Liver (tissue), 9 donors: ENCODE data around the gene EFCC1. TPM values are rescaled to one million over a fixed set of nuclear protein-coding genes. Genes with fewer than 3 reads are reported as not detected.
A peak's percentile ranks its signal among the peaks of the same experiment; 100 is the strongest.

Experiments
- DNase-seq: peaks from one replicate; pipeline ENCODE4 v3.0.0-alpha.2; 2017; ENCODE audit warnings: low spot score
- H3K27ac ChIP-seq, 2 donors: one replicate each; pipeline ENCODE4 v1.7.0; 2013; ENCODE audit warnings: inconsistent platforms in 2 of 2, low read length in 2 of 2, control low read depth in 1 of 2, low read depth in 1 of 2, mild to moderate bottlenecking in 1 of 2
- H3K27me3 ChIP-seq, 4 donors: one replicate each; pipeline versions ENCODE4 v1.6.1 to v1.7.0; 2013; ENCODE audit warnings: low read length in 3 of 4, inconsistent platforms in 1 of 4, mild to moderate bottlenecking in 1 of 4, moderate library complexity in 1 of 4; ENCODE audit not compliant: control insufficient read depth in 4 of 4, insufficient read depth in 4 of 4
- H3K36me3 ChIP-seq, 4 donors: one replicate each; pipeline versions ENCODE4 v1.6.1 to v1.7.0; 2013; ENCODE audit warnings: low read length in 3 of 4, mild to moderate bottlenecking in 3 of 4, low read depth in 1 of 4, moderate library complexity in 1 of 4; ENCODE audit not compliant: control insufficient read depth in 4 of 4, insufficient read depth in 3 of 4
- H3K4me1 ChIP-seq, 4 donors: one replicate each; pipeline versions ENCODE4 v1.6.1 to v1.7.0; 2013; ENCODE audit warnings: low read length in 3 of 4, mild to moderate bottlenecking in 3 of 4, moderate library complexity in 1 of 4; ENCODE audit not compliant: control insufficient read depth in 4 of 4, insufficient read depth in 4 of 4
- H3K4me3 ChIP-seq, 3 donors: one replicate each; pipeline versions ENCODE4 v1.6.1 to v1.7.0; 2013; ENCODE audit warnings: low read length in 3 of 3, control low read depth in 1 of 3, low read depth in 1 of 3, mild to moderate bottlenecking in 1 of 3
- H3K9ac ChIP-seq, 2 donors: one replicate each; pipeline ENCODE4 v1.7.0; 2013; ENCODE audit warnings: low read length in 2 of 2, mild to moderate bottlenecking in 2 of 2, moderate library complexity in 2 of 2, control low read depth in 1 of 2, low read depth in 1 of 2
- H3K9me3 ChIP-seq, 4 donors: one replicate each; pipeline versions ENCODE4 v1.6.1 to v1.7.0; 2013; ENCODE audit warnings: low read length in 3 of 4; ENCODE audit not compliant: control insufficient read depth in 4 of 4
- ATF3 ChIP-seq: IDR thresholded peaks from 2 replicates; pipeline ENCODE4 v1.6.1; 2016; ENCODE audit warnings: antibody characterized with exemption
- EGR1 ChIP-seq, 2 donors: IDR thresholded peaks; 2 replicates each; pipeline ENCODE4 v1.6.1; 2016 to 2018; ENCODE audit warnings: antibody characterized with exemption in 2 of 2, low read depth in 2 of 2
- FOXA1 ChIP-seq: IDR thresholded peaks from 2 replicates; pipeline ENCODE4 v1.6.1; 2016; ENCODE audit warnings: antibody characterized with exemption
- FOXA2 ChIP-seq: IDR thresholded peaks from 2 replicates; pipeline ENCODE4 v1.6.1; 2016; ENCODE audit warnings: antibody characterized with exemption
- GABPA ChIP-seq, 2 donors: IDR thresholded peaks in 1 of 2; conservative IDR thresholded peaks in 1 of 2; 2 replicates each; pipeline ENCODE4 v1.6.1; 2016; ENCODE audit warnings: antibody characterized with exemption in 2 of 2, mild to moderate bottlenecking in 1 of 2, moderate library complexity in 1 of 2
- HNF4A ChIP-seq, 2 donors: conservative IDR thresholded peaks; 2 replicates each; pipeline ENCODE4 v1.6.1; 2016; ENCODE audit warnings: antibody characterized with exemption in 2 of 2, mild to moderate bottlenecking in 2 of 2
- HNF4G ChIP-seq: IDR thresholded peaks from 2 replicates; pipeline ENCODE4 v1.6.1; 2016; ENCODE audit warnings: antibody characterized with exemption
- JUND ChIP-seq, 2 donors: IDR thresholded peaks; 2 replicates each; pipeline ENCODE4 v1.6.1; 2016; ENCODE audit warnings: antibody characterized with exemption in 2 of 2
- MAX ChIP-seq: IDR thresholded peaks from 2 replicates; pipeline ENCODE4 v1.6.1; 2016; ENCODE audit warnings: antibody characterized with exemption
- NR2F2 ChIP-seq: IDR thresholded peaks from 2 replicates; pipeline ENCODE4 v1.6.1; 2016; ENCODE audit warnings: antibody characterized with exemption
- RAD21 ChIP-seq, 2 donors: IDR thresholded peaks; 2 replicates each; pipeline ENCODE4 v1.6.1; 2016; ENCODE audit warnings: antibody characterized with exemption in 2 of 2, mild to moderate bottlenecking in 2 of 2
- REST ChIP-seq: IDR thresholded peaks from 2 replicates; pipeline ENCODE4 v1.6.1; 2016; ENCODE audit warnings: antibody characterized with exemption, mild to moderate bottlenecking
- RXRA ChIP-seq, 2 donors: IDR thresholded peaks; 2 replicates each; pipeline ENCODE4 v1.6.1; 2017 to 2018; ENCODE audit warnings: antibody characterized with exemption in 2 of 2, mild to moderate bottlenecking in 1 of 2
- TAF1 ChIP-seq: conservative IDR thresholded peaks from 2 replicates; pipeline ENCODE4 v1.6.1; 2016; ENCODE audit warnings: antibody characterized with exemption, mild to moderate bottlenecking
- YY1 ChIP-seq: IDR thresholded peaks from 2 replicates; pipeline ENCODE4 v1.6.1; 2016; ENCODE audit warnings: antibody characterized with exemption, mild to moderate bottlenecking
- ZBTB33 ChIP-seq: IDR thresholded peaks from 2 replicates; pipeline ENCODE4 v1.6.1; 2016; ENCODE audit warnings: antibody characterized with exemption
- WGBS: extraction: QIAGEN DNeasy Blood & Tissue Kit; methylation state at CpG from one replicate; pipeline ENCODE4 v1.1.7; 2013; 5-methylcytosine and 5-hydroxymethylcytosine counted together
- polyA plus RNA-seq, 2 donors: library from polyadenylated mRNA; stranded (reverse) in 1 of 2; unstranded in 1 of 2; fragments of 200-250 nt in 1 of 2; fragments of >200 nt in 1 of 2; fragmentation: Nextera tagmentation in 1 of 2; extraction: Ambion mirVana in 1 of 2; gene quantifications; one replicate each; pipeline versions ENCODE4 v1.2.1 to v1.2.3, GENCODE V29; 2013 to 2015
- total RNA-seq, 2 donors: library from RNA; depleted of rRNA; stranded (reverse); fragments of >200 nt; gene quantifications; one replicate each; pipeline ENCODE4 v1.2.3, GENCODE V29; 2014
- TF ChIP-seq, protein P1 (sequence below): fragments of 150-350 bp; IDR thresholded peaks from 2 replicates; pipeline ENCODE4 v1.5.1; 2017; ENCODE audit warnings: improper control_type of control experiment, low read depth, low read length; ENCODE audit not compliant: missing input control
- donor health status: healthy.
- donor health status: healthy.
- donor health status: healthy.
- donor health status: healthy.
- donor health status: healthy.

EFCC1 gene
- total and polyA plus RNA-seq, 4 donors: 0.08 to 1.0 (median 0.24) TPM

GRCh38 chr3:129014148-129014547, 13.0 kb downstream of the EFCC1 start:
- no peaks in the 10 kb centered on the region for H3K36me3 ChIP-seq
- no peak overlapping the region for H3K4me3 ChIP-seq
- H3K27ac ChIP-seq: peak overlapping the region; percentile 16 to 31
- H3K9me3 ChIP-seq: no peaks in the 10 kb centered on the region
- no peak for TF ChIP-seq ZBTB33
- no peak for TF ChIP-seq NR2F2
- no peak for TF ChIP-seq FOXA2
- no peak for TF ChIP-seq GABPA (IDR thresholded peaks at IDR 0.05 in 1 of 2, conservative IDR thresholded peaks at IDR 0.05 in 1 of 2)
- no peak for TF ChIP-seq RXRA (IDR thresholded peaks at IDR 0.05)
- TF ChIP-seq, protein P1, sequence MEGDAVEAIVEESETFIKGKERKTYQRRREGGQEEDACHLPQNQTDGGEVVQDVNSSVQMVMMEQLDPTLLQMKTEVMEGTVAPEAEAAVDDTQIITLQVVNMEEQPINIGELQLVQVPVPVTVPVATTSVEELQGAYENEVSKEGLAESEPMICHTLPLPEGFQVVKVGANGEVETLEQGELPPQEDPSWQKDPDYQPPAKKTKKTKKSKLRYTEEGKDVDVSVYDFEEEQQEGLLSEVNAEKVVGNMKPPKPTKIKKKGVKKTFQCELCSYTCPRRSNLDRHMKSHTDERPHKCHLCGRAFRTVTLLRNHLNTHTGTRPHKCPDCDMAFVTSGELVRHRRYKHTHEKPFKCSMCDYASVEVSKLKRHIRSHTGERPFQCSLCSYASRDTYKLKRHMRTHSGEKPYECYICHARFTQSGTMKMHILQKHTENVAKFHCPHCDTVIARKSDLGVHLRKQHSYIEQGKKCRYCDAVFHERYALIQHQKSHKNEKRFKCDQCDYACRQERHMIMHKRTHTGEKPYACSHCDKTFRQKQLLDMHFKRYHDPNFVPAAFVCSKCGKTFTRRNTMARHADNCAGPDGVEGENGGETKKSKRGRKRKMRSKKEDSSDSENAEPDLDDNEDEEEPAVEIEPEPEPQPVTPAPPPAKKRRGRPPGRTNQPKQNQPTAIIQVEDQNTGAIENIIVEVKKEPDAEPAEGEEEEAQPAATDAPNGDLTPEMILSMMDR: no peak
- TF ChIP-seq HNF4A (conservative IDR thresholded peaks at IDR 0.05): no peak
- TF ChIP-seq TAF1: no peak
- TF ChIP-seq YY1: no peak
- no peak for TF ChIP-seq EGR1 (IDR thresholded peaks at IDR 0.05; ENCODE audit: low read depth in 2 of 2)
- H3K4me1 ChIP-seq: peaks cover 0 to 4% (median 0%) of the 10 kb centered on the region in 4 donors
- H3K27me3 ChIP-seq: no peaks in the 10 kb centered on the region
- WGBS: 90% methylated on average over 13 of the region's 13 CpGs
- no peak overlapping the region for H3K9ac ChIP-seq
- no peak for DNase-seq

DNA sequence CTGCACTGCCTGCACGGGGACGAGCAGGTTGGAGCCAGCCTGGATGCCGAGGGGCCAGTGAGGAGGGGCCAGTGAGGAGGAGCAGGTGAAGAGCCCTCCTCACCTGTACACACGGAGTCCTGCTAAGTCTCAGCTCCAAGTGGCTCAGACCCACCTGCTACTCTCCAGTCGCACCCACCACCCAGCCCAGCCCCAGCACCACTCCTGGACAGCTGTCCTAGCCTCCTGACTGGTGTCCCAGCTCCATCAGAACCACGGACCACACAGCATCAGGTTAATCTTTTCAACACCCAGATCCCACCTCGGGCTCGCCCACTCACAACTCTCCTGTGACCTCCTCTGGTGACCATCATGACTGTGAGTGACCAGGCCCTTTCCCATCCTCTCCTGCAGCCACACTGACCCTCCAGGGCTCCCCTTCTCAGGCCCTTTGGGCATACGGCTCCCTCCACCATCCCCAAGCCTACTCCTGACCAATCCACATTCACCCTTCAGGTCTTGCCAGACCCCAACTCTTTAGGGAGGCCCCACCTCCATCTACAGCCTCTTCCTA, 13.8 kb downstream of the EFCC1 start:
- H3K27me3 ChIP-seq: no peaks in the 10 kb centered on the region
- no peaks in the 10 kb centered on the region for H3K9me3 ChIP-seq
- 94% methylated on average over 9 of the region's 9 CpGs for whole genome bisulfite sequencing
- no peak for TF ChIP-seq HNF4G
- TF ChIP-seq GABPA (IDR thresholded peaks at IDR 0.05 in 1 of 2, conservative IDR thresholded peaks at IDR 0.05 in 1 of 2): no peak
- TF ChIP-seq FOXA2: no peak
- TF ChIP-seq, protein P1: no peak
- TF ChIP-seq JUND (IDR thresholded peaks at IDR 0.05): no peak
- TF ChIP-seq RXRA (IDR thresholded peaks at IDR 0.05): no peak
- TF ChIP-seq RAD21 (IDR thresholded peaks at IDR 0.05): no peak
- no peak for TF ChIP-seq NR2F2
- no peak for TF ChIP-seq MAX
- TF ChIP-seq ATF3: no peak
- TF ChIP-seq REST: no peak
- no peak for TF ChIP-seq HNF4A (conservative IDR thresholded peaks at IDR 0.05)
- no peak for TF ChIP-seq YY1
- TF ChIP-seq EGR1 (IDR thresholded peaks at IDR 0.05; ENCODE audit: low read depth in 2 of 2): no peak
- no peak for TF ChIP-seq FOXA1
- no peak for TF ChIP-seq TAF1
- H3K36me3 ChIP-seq: no peaks in the 10 kb centered on the region
- peak overlapping the region; percentile 47 to 61 for H3K27ac ChIP-seq
- DNase-seq: no peak
- H3K4me1 ChIP-seq: peaks cover 0 to 4% (median 0%) of the 10 kb centered on the region in 4 donors
- no peak overlapping the region for H3K4me3 ChIP-seq
- H3K9ac ChIP-seq: no peak overlapping the region
